Prostate gland (tissue), 2 donors: ENCODE results near the gene PIPOX.

ENCODE experiments used
- POLR2A ChIP-seq: fragments of 450-650 bp; IDR thresholded peaks from one replicate; pipeline ENCODE4 v1.6.1; 2016; ENCODE audit warnings: antibody characterized with exemption, mild to moderate bottlenecking
- TF ChIP-seq, protein P1 (sequence below), 4 experiments: fragments of 200-600 bp in 2 of 4; fragments of 450-650 bp in 2 of 4; sonication (generic) in 2 of 4; IDR thresholded peaks; 1 replicate in 3 of 4; 2 replicates in 1 of 4; pipeline ENCODE4 v1.5.1; 2016 to 2019; ENCODE audit warnings: antibody characterized with exemption in 4 of 4, mild to moderate bottlenecking in 2 of 4, moderate library complexity in 2 of 4

DNA sequence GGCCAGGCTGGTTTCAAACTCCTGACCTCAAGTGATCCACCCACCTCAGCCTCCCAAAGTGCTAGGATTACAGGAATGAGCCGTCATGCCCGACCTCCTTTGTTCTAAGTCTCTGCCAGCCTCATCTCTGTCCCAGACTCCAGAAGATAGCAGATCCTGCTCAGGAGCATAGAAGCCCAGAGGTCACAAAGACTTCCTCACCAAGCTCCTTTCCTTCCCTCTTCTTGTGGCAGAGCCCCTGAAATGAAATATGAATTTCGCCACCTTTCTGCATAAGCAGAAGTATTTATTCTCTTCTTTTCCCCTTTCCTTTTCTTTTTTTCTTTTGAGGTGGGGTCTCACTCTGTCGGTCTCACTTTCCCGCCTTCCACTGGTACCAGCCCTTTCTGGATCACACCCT is 11.5 kb upstream of the PIPOX start:
- TF ChIP-seq, protein P1, sequence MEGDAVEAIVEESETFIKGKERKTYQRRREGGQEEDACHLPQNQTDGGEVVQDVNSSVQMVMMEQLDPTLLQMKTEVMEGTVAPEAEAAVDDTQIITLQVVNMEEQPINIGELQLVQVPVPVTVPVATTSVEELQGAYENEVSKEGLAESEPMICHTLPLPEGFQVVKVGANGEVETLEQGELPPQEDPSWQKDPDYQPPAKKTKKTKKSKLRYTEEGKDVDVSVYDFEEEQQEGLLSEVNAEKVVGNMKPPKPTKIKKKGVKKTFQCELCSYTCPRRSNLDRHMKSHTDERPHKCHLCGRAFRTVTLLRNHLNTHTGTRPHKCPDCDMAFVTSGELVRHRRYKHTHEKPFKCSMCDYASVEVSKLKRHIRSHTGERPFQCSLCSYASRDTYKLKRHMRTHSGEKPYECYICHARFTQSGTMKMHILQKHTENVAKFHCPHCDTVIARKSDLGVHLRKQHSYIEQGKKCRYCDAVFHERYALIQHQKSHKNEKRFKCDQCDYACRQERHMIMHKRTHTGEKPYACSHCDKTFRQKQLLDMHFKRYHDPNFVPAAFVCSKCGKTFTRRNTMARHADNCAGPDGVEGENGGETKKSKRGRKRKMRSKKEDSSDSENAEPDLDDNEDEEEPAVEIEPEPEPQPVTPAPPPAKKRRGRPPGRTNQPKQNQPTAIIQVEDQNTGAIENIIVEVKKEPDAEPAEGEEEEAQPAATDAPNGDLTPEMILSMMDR (IDR thresholded peaks at IDR 0.05) = no peak
- no peak for TF ChIP-seq POLR2A
